ENCODE data around the gene SCAMP2.

- TF ChIP-seq CTCF (conservative IDR thresholded peaks at IDR 0.05; ENCODE audit: low read depth in 2 of 2) = no peak
- TF ChIP-seq POLR2AphosphoS5 (IDR thresholded peaks at IDR 0.05; ENCODE audit: low read depth) = no peak
- no peak for TF ChIP-seq EZH2 (IDR thresholded peaks at IDR 0.05; ENCODE audit: low read depth, unreplicated experiment)
These were observed 5.6 kb downstream of the SCAMP2 start for GRCh38 chr15:74867466-74868038.

All from GM23338 (cell line).